ENCODE measurements around the gene ZNF600.
"Not testable (repeated sequence)": the region's sequence is repeated elsewhere in the genome, so short reads cannot be mapped to it uniquely, and the experiment has no call there.

The ZNF600 gene

DNA sequence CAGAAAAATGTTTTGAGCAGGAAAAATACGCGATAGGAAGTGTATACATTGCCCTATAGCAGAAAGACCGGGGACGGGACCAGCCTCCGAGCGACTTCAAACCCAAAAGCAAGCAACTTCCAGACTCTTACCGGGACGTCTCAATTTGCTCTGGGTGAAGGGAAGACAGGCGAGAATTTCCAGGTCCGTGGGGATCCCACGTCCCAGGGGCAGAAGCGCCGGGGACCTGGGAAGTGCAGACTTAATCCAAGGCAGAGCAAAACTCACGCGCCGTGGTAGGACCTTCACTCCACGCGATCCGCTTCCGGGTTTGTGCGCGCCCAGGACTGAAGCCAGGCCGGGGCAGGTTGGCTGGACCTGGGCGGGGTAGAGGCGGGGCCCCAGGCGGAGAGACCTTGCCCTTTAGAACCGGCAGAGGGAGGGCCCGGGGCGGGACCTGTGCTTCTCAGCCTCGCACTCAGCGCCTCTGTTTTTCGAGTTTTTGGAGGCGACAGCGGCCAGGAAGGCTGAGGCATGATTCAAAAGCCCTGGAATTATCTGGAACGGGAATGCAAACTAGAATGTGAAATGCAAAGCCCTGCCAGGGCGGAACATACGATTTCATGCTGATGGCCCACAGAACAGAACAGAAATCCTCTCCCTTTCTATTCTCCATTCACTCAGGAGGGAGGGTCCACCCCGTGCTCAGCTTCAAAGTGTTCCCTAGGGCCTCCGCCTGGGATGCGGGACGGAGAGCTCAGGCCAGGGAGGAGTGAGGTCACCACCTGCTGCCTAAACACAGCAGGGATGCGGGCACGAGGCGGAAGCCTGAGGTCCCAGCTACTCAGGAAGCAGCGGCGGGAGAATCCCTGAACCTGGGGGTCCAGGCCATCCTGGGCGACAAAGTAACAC, at the start of gene ZNF600:
Gene ZNF600, minus strand, starts transcription at position 328 of the 891 bp plus-strand sequence. CDS start 7,903 bp downstream, outside the sequence.
- peak within 1 kb of the TSS; percentile 57; the same call in 1 of the 2 replicates for H3K27ac ChIP-seq (ENCODE audit: low read depth, low read length)
- H3K27me3 ChIP-seq (ENCODE audit: control insufficient read depth, insufficient read depth, low read length); H3K4me1 ChIP-seq (ENCODE audit: control insufficient read depth, insufficient read depth, low read length); H3K9me3 ChIP-seq (ENCODE audit: control insufficient read depth, insufficient read depth, low read depth, low read length); H3K36me3 ChIP-seq (ENCODE audit: control insufficient read depth, insufficient read depth, low read length): not testable (repeated sequence)
- peak within 1 kb of the TSS; percentile 88 for H3K9ac ChIP-seq (ENCODE audit: low read length)
- peak within 1 kb of the TSS; percentile 96 for H3K4me3 ChIP-seq (ENCODE audit: low read depth, low read length)

- H3K27me3 ChIP-seq (ENCODE audit: control insufficient read depth, insufficient read depth, low read length); H3K27ac ChIP-seq (ENCODE audit: low read depth, low read length); H3K9ac ChIP-seq (ENCODE audit: low read length); H3K4me3 ChIP-seq (ENCODE audit: low read depth, low read length); H3K4me1 ChIP-seq (ENCODE audit: control insufficient read depth, insufficient read depth, low read length): not testable (repeated sequence)
- H3K36me3 ChIP-seq (ENCODE audit: control insufficient read depth, insufficient read depth, low read length): peaks cover 20% of the 10 kb centered on the region
- H3K9me3 ChIP-seq (ENCODE audit: control insufficient read depth, insufficient read depth, low read depth, low read length): peaks cover 21% of the 10 kb centered on the region; the same call in 1 of the 2 replicates
Observed at GRCh38 chr19:52834289-52834688, 47.7 kb upstream of the ZNF600 start.

- H3K4me3 ChIP-seq (ENCODE audit: low read depth, low read length): not testable (repeated sequence)
- H3K9me3 ChIP-seq (ENCODE audit: control insufficient read depth, insufficient read depth, low read depth, low read length): peaks cover 15% of the 10 kb centered on the region; the same call in 1 of the 2 replicates
Observed at GRCh38 chr19:52833541-52833940, 47.0 kb upstream of the ZNF600 start.

DNA sequence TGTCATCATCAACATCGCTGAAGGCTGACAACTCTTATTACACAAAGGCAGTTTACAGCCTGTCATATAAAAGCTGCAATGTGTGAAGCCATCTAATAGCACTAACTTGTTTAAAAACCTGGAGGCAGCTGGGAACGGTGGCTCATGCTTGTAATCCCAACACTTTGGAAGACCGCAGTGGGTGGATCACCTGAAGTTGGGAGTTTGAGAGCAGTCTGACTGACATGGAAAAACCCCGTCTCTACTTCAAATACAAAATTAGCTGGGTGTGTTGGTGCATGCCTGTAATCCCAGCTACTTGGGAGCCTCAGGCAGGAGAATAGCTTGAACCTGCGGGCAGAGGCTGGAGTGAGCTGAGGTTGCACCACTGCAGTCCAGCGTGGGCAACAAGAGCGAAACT, 43.3 kb upstream of the ZNF600 start:
- not testable (repeated sequence) for H3K9me3 ChIP-seq (ENCODE audit: control insufficient read depth, insufficient read depth, low read depth, low read length); H3K36me3 ChIP-seq (ENCODE audit: control insufficient read depth, insufficient read depth, low read length); H3K27ac ChIP-seq (ENCODE audit: low read depth, low read length); H3K27me3 ChIP-seq (ENCODE audit: control insufficient read depth, insufficient read depth, low read length); H3K4me3 ChIP-seq (ENCODE audit: low read depth, low read length); H3K4me1 ChIP-seq (ENCODE audit: control insufficient read depth, insufficient read depth, low read length); H3K9ac ChIP-seq (ENCODE audit: low read length)

More at GRCh38 chr19:52833541-52833940, 47.0 kb upstream of the ZNF600 start:
- H3K36me3 ChIP-seq (ENCODE audit: control insufficient read depth, insufficient read depth, low read length): peaks cover 12% of the 10 kb centered on the region; the same call in 1 of the 2 replicates
- H3K27me3 ChIP-seq (ENCODE audit: control insufficient read depth, insufficient read depth, low read length); H3K4me1 ChIP-seq (ENCODE audit: control insufficient read depth, insufficient read depth, low read length); H3K27ac ChIP-seq (ENCODE audit: low read depth, low read length); H3K9ac ChIP-seq (ENCODE audit: low read length): not testable (repeated sequence)

DNA sequence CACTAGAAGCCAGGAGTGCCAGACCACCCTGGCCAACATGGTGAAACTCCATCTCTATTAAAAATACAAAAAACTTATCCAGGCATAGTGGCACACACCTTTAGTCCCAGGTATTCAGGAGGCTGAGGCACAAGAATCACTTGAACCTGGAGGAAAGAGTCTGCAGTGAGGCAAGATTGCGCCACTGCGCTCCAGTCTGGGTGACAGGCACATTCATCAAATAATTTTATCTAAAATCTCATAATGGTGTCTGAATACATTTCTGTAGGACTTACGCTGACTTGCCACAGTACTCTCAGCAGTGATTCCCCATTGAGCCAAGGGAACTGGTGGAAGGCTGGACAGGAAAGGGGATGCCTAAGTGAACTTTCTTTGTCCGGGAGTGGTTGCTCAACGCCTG, 39.2 kb upstream of the ZNF600 start:
- Histone ChIP-seq H3K9ac (ENCODE audit: low read length) (no peak overlapping the region), H3K9me3 (ENCODE audit: control insufficient read depth, insufficient read depth, low read depth, low read length) (no peaks in the 10 kb centered on the region), H3K36me3 (ENCODE audit: control insufficient read depth, insufficient read depth, low read length) (no peaks in the 10 kb centered on the region), H3K27ac (ENCODE audit: low read depth, low read length) (no peak overlapping the region), H3K27me3 (ENCODE audit: control insufficient read depth, insufficient read depth, low read length) (no peaks in the 10 kb centered on the region), H3K4me1 (ENCODE audit: control insufficient read depth, insufficient read depth, low read length) (no peaks in the 10 kb centered on the region), H3K4me3 (ENCODE audit: low read depth, low read length) (no peak overlapping the region)

GRCh38 chr19:52823676-52824075, 37.1 kb upstream of the ZNF600 start:
- no peaks in the 10 kb centered on the region for H3K36me3 ChIP-seq (ENCODE audit: control insufficient read depth, insufficient read depth, low read length)
- no peaks in the 10 kb centered on the region for H3K27me3 ChIP-seq (ENCODE audit: control insufficient read depth, insufficient read depth, low read length)
- H3K4me1 ChIP-seq (ENCODE audit: control insufficient read depth, insufficient read depth, low read length): no peaks in the 10 kb centered on the region
- no peak overlapping the region for H3K4me3 ChIP-seq (ENCODE audit: low read depth, low read length)
- no peak overlapping the region for H3K27ac ChIP-seq (ENCODE audit: low read depth, low read length)
- no peak overlapping the region for H3K9ac ChIP-seq (ENCODE audit: low read length)
- no peaks in the 10 kb centered on the region for H3K9me3 ChIP-seq (ENCODE audit: control insufficient read depth, insufficient read depth, low read depth, low read length)

GRCh38 chr19:52821204-52821960, 34.8 kb upstream of the ZNF600 start, which contains the start of gene ZNF28:
Gene ZNF28 (minus strand): TSS chr19:52821633. CDS start chr19:52817958, 3,675 bp downstream.
- not testable (repeated sequence) for H3K27me3 ChIP-seq (ENCODE audit: control insufficient read depth, insufficient read depth, low read length); H3K27ac ChIP-seq (ENCODE audit: low read depth, low read length); H3K4me1 ChIP-seq (ENCODE audit: control insufficient read depth, insufficient read depth, low read length); H3K9me3 ChIP-seq (ENCODE audit: control insufficient read depth, insufficient read depth, low read depth, low read length)
- Histone ChIP-seq H3K9ac (ENCODE audit: low read length) (peak within 1 kb of the TSS; percentile 79), H3K4me3 (ENCODE audit: low read depth, low read length) (peak within 1 kb of the TSS; percentile 90), H3K36me3 (ENCODE audit: control insufficient read depth, insufficient read depth, low read length) (peaks cover 11% of the 10 kb centered on the region)

DNA sequence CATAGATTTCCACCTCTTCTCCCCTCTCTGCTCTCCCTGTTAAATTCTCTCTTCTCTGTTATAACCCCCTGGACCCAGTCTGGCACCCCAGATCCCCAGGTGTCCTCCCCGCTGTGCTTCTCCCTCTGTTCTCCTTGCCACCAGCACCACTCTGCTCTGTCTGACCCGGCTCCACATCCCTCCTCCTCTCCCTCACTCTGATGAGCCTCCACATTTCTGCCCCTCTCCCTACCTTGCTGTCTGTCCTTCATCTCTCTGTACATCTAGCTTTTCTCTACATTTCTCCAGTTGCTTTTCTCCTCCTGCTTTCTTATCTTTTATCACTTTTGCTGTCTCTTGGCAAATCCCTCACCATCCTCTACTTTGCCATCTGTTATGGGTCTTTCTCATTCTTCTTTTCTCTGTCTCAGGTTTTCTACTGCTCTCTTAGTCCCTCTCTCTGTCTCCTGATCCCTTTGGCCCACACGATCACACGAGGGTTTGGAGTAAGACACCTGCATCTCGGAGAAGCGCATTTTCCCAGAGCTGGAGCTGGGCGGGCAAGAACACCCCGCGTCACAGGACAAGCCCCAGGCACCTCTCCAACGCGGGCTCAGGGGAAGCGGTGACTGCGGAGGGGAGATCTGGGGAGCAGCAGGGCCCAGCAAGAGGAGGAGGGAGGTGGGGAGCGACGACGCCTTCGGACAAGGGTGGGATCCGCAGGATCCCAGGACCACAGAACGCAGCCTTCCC, 34.0 kb upstream of the ZNF600 start:
- Histone ChIP-seq H3K4me3 (ENCODE audit: low read depth, low read length) (peak overlapping the region; percentile 90), H3K36me3 (ENCODE audit: control insufficient read depth, insufficient read depth, low read length) (peaks cover 16% of the 10 kb centered on the region), H3K9ac (ENCODE audit: low read length) (peak overlapping the region; percentile 79)
- H3K9me3 ChIP-seq (ENCODE audit: control insufficient read depth, insufficient read depth, low read depth, low read length); H3K27ac ChIP-seq (ENCODE audit: low read depth, low read length); H3K4me1 ChIP-seq (ENCODE audit: control insufficient read depth, insufficient read depth, low read length); H3K27me3 ChIP-seq (ENCODE audit: control insufficient read depth, insufficient read depth, low read length): not testable (repeated sequence)

- Histone ChIP-seq H3K9me3 (ENCODE audit: control insufficient read depth, insufficient read depth, low read depth, low read length) (peaks cover 23% of the 10 kb centered on the region), H3K27me3 (ENCODE audit: control insufficient read depth, insufficient read depth, low read length) (no peaks in the 10 kb centered on the region), H3K27ac (ENCODE audit: low read depth, low read length) (no peak overlapping the region), H3K36me3 (ENCODE audit: control insufficient read depth, insufficient read depth, low read length) (peaks cover 68% of the 10 kb centered on the region), H3K4me1 (ENCODE audit: control insufficient read depth, insufficient read depth, low read length) (no peaks in the 10 kb centered on the region), H3K9ac (ENCODE audit: low read length) (no peak overlapping the region), H3K4me3 (ENCODE audit: low read depth, low read length) (no peak overlapping the region; the same call in 1 of the 2 replicates)
Observed at GRCh38 chr19:52809801-52810200, 23.2 kb upstream of the ZNF600 start.

DNA sequence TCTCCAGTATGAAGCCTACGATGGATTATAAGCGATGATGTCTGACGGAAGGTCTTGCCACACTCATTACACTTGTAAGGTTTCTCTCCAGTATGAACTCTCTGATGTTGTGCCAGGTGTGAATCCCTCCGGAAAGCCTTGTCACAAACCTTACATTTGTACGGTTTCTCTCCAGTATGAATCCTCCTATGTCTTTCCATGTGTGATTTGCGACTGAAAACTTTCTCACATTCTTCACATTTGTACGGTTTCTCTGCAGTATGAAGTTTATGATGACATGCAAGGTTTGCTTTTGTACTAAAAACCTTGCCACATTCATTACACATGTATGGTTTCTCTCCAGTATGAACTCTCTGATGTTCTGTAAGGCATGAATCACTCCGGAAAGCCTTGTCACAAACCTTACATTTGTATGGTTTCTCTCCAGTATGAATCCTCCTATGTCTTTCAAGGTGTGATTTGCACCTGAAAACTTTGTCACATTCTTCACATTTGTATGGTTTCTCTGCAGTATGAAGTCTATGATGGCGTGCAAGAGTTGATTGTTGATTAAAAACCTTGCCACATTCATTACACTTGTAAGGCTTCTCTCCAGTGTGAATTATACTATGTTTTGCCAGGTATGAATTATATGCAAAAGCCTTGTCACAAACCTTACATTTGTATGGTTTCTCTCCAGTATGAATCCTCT, 13.5 kb upstream of the ZNF600 start:
- H3K9ac ChIP-seq (ENCODE audit: low read length); H3K27ac ChIP-seq (ENCODE audit: low read depth, low read length); H3K4me3 ChIP-seq (ENCODE audit: low read depth, low read length); H3K4me1 ChIP-seq (ENCODE audit: control insufficient read depth, insufficient read depth, low read length); H3K27me3 ChIP-seq (ENCODE audit: control insufficient read depth, insufficient read depth, low read length): not testable (repeated sequence)
- H3K9me3 ChIP-seq (ENCODE audit: control insufficient read depth, insufficient read depth, low read depth, low read length): peaks cover 86% of the 10 kb centered on the region
- H3K36me3 ChIP-seq (ENCODE audit: control insufficient read depth, insufficient read depth, low read length): peaks cover 84% of the 10 kb centered on the region
